Panc1 (cell line): Measurements from ENCODE around the gene TAOK3. TPM values are rescaled to one million over a fixed set of nuclear protein-coding genes. Genes with fewer than 3 reads are reported as not detected.

Experiments used
- ATAC-seq: fragments of 200-7000 bp; cut with Tn5 transposase; 2 replicates; pipeline ENCODE4 v1.9.1; 2020; ENCODE audit warnings: mild to moderate bottlenecking, moderate library complexity
- BruUV-seq: library from RNA; stranded (reverse); fragments of 400-500 nt; replicated peaks from 2 replicates; lab custom pipeline; 2021; lab: Mats Ljungman, UMichigan
- CTCF ChIA-PET: fragments of 300-600 bp; sonication (Branson Sonifier 250); formaldehyde crosslinking; loops from one replicate; lab custom pipeline; 2022; ENCODE audit warnings: antibody characterized with exemption; lab: Charles Lee
- POLR2A ChIA-PET: fragments of 300-600 bp; sonication (Branson Sonifier 250); formaldehyde crosslinking; loops from one replicate; lab custom pipeline; 2022; ENCODE audit warnings: antibody characterized with exemption; lab: Charles Lee
- DNase-seq: peaks from one replicate; pipeline ENCODE4 v3.0.0-alpha.2; 2010; ENCODE audit warnings: low read depth, low spot score
- H3K27ac ChIP-seq: 2 replicates; pipeline ENCODE4 v1.5.1; 2011; ENCODE audit warnings: mild to moderate bottlenecking, low read length, inconsistent platforms
- H3K27me3 ChIP-seq: fragments of 200-500 bp; sonication (Bioruptor generic); 2 replicates; pipeline ENCODE4 v1.6.0; 2014; ENCODE audit warnings: low read length, inconsistent platforms; ENCODE audit not compliant: control insufficient read depth, insufficient read depth
- H3K36me3 ChIP-seq: fragments of 200-500 bp; sonication (Bioruptor generic); 2 replicates; pipeline ENCODE4 v1.5.1; 2014; ENCODE audit warnings: inconsistent platforms, mild to moderate bottlenecking, low read length, moderate library complexity; ENCODE audit not compliant: control insufficient read depth, insufficient read depth
- H3K4me1 ChIP-seq: 2 replicates; pipeline ENCODE4 v1.5.1; 2011; ENCODE audit warnings: inconsistent platforms, mild to moderate bottlenecking, low read length, moderate library complexity; ENCODE audit not compliant: control insufficient read depth, insufficient read depth
- H3K4me3 ChIP-seq, 2 experiments: 2 replicates each; pipeline ENCODE4 v1.5.1; 2011 to 2012; ENCODE audit warnings: low read depth in 2 of 2, low read length in 2 of 2, mild to moderate bottlenecking in 2 of 2, inconsistent platforms in 1 of 2, moderate library complexity in 1 of 2
- H3K9me3 ChIP-seq: fragments of 200-500 bp; sonication (Bioruptor generic); 2 replicates; pipeline ENCODE4 v1.5.1; 2014; ENCODE audit warnings: low read depth, mild to moderate bottlenecking, inconsistent platforms, low read length, moderate library complexity; ENCODE audit not compliant: control insufficient read depth, insufficient read depth
- POLR2AphosphoS5 ChIP-seq: IDR thresholded peaks from 2 replicates; pipeline ENCODE4 v1.6.1; 2012; ENCODE audit warnings: mild to moderate bottlenecking, low read depth, low read length, moderate library complexity
- SIN3A ChIP-seq: IDR thresholded peaks from 2 replicates; pipeline ENCODE4 v1.6.1; 2012; ENCODE audit warnings: low read depth, mild to moderate bottlenecking, low read length, moderate library complexity, borderline replicate concordance; ENCODE audit not compliant: insufficient read depth
- TCF7L2 ChIP-seq: IDR thresholded peaks from 2 replicates; pipeline ENCODE4 v1.6.1; 2011; ENCODE audit warnings: mild to moderate bottlenecking, low read depth, low read length, inconsistent platforms
- in situ Hi-C: cut with HindIII; loops from 2 replicates; pipeline ENCODE4 v1.10.0; 2016; ENCODE audit warnings: low sequenced_read_pairs, low pct_unique_long_range_greater_than_20kb
- intact Hi-C: fragments of 100-400 bp; cut with micrococcal nuclease; formaldehyde crosslinking; loops from one replicate; pipeline ENCODE4 v1.10.0; 2022; ENCODE audit not compliant: unreplicated experiment
- total RNA-seq: library from RNA; stranded (reverse); gene quantifications from one replicate; pipeline ENCODE4 v1.2.1, GENCODE V29; 2021; ENCODE audit not compliant: unreplicated experiment
- TF ChIP-seq, protein P1 (sequence below), 2 experiments: IDR thresholded peaks; 2 replicates each; pipeline ENCODE4 v1.6.1; 2011 to 2012; ENCODE audit warnings: low read depth in 2 of 2, control low read depth in 1 of 2, low read length in 1 of 2, mild to moderate bottlenecking in 1 of 2, moderate library complexity in 1 of 2; ENCODE audit not compliant: insufficient read depth in 1 of 2
- TF ChIP-seq, protein P2 (sequence below): fragments of 450-650 bp; IDR thresholded peaks from 2 replicates; pipeline ENCODE4 v1.5.1; 2017; ENCODE audit warnings: mild to moderate bottlenecking

The TAOK3 gene
- total RNA-seq, 1 experiment from 2014 or later, result 30.5 TPM

DNA sequence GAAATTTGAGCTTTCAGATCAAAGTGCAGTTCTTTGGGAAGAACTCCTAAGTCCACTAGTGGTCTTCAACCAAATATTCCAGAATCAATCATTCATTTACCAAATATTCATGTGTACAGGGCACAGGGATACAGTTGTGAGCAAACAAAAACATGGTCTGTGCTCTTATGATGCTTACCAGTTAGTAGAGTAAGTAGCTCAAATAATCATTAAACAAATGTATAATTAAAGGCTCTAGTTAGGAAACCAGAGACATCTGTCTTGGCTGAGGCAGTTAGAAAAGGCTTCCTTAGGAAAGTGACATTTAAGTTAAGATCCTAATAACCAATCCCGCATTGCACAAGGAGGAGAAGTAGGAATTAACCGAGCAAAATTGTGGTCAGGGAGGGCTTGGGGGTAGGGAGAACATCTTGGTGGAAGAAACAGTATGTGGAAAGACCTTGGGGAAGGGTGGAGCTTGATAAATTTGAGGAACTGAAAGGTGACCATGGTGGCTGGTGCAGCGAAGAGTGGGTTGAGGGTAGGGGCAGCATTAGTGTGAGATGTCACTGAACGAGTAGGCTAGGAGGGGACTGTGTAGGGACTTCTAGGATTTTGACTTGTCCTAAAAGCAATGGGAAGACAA lies 196.8 kb downstream of the TAOK3 start:
- ChIA-PET CTCF (no interaction called here), POLR2A (no interaction called here)
- in situ Hi-C loops (no loop called here), intact Hi-C loops (no loop called here)
- Histone ChIP-seq H3K36me3 (peaks cover 12% of the 10 kb centered on the region; the same call in 1 of the 2 replicates), H3K27me3 (no peaks in the 10 kb centered on the region), H3K4me1 (no peaks in the 10 kb centered on the region), H3K4me3 (no peak overlapping the region), H3K27ac (no peak overlapping the region), H3K9me3 (no peaks in the 10 kb centered on the region)
- DNase-seq, result no peak
- no peak for TF ChIP-seq TCF7L2
- TF ChIP-seq, protein P1, sequence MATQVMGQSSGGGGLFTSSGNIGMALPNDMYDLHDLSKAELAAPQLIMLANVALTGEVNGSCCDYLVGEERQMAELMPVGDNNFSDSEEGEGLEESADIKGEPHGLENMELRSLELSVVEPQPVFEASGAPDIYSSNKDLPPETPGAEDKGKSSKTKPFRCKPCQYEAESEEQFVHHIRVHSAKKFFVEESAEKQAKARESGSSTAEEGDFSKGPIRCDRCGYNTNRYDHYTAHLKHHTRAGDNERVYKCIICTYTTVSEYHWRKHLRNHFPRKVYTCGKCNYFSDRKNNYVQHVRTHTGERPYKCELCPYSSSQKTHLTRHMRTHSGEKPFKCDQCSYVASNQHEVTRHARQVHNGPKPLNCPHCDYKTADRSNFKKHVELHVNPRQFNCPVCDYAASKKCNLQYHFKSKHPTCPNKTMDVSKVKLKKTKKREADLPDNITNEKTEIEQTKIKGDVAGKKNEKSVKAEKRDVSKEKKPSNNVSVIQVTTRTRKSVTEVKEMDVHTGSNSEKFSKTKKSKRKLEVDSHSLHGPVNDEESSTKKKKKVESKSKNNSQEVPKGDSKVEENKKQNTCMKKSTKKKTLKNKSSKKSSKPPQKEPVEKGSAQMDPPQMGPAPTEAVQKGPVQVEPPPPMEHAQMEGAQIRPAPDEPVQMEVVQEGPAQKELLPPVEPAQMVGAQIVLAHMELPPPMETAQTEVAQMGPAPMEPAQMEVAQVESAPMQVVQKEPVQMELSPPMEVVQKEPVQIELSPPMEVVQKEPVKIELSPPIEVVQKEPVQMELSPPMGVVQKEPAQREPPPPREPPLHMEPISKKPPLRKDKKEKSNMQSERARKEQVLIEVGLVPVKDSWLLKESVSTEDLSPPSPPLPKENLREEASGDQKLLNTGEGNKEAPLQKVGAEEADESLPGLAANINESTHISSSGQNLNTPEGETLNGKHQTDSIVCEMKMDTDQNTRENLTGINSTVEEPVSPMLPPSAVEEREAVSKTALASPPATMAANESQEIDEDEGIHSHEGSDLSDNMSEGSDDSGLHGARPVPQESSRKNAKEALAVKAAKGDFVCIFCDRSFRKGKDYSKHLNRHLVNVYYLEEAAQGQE (IDR thresholded peaks at IDR 0.05; ENCODE audit: insufficient read depth in 1 of 2, low read depth in 2 of 2, low read length in 1 of 2), result no peak
- no peak for TF ChIP-seq SIN3A
- TF ChIP-seq, protein P2, sequence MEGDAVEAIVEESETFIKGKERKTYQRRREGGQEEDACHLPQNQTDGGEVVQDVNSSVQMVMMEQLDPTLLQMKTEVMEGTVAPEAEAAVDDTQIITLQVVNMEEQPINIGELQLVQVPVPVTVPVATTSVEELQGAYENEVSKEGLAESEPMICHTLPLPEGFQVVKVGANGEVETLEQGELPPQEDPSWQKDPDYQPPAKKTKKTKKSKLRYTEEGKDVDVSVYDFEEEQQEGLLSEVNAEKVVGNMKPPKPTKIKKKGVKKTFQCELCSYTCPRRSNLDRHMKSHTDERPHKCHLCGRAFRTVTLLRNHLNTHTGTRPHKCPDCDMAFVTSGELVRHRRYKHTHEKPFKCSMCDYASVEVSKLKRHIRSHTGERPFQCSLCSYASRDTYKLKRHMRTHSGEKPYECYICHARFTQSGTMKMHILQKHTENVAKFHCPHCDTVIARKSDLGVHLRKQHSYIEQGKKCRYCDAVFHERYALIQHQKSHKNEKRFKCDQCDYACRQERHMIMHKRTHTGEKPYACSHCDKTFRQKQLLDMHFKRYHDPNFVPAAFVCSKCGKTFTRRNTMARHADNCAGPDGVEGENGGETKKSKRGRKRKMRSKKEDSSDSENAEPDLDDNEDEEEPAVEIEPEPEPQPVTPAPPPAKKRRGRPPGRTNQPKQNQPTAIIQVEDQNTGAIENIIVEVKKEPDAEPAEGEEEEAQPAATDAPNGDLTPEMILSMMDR, result no peak
- no peak for TF ChIP-seq POLR2AphosphoS5
- no TSS peak for BruUV-seq
- ATAC-seq, result no peak

GRCh38 chr12:118166946-118167345 lies 205.8 kb downstream of the TAOK3 start:
- ChIA-PET CTCF (interaction anchor here (2.5 kb wide), 1 partner anchor 209 kb away, joined by 12 read pairs; the partner anchor contains the start of gene SUDS3), POLR2A (no interaction called here)
- Histone ChIP-seq H3K4me3 (no peak overlapping the region), H3K4me1 (no peaks in the 10 kb centered on the region), H3K27me3 (no peaks in the 10 kb centered on the region), H3K36me3 (peaks cover 6% of the 10 kb centered on the region; the same call in 1 of the 2 replicates), H3K27ac (no peak overlapping the region), H3K9me3 (no peaks in the 10 kb centered on the region)
- BruUV-seq, result no TSS peak
- ATAC-seq (no peak), DNase-seq (no peak)
- TF ChIP-seq POLR2AphosphoS5 (no peak), SIN3A (no peak), TCF7L2 (no peak)
- TF ChIP-seq, protein P2, result no peak
- TF ChIP-seq, protein P1 (IDR thresholded peaks at IDR 0.05; ENCODE audit: insufficient read depth in 1 of 2, low read depth in 2 of 2, low read length in 1 of 2), result no peak
- intact Hi-C loops, result no loop called here
- in situ Hi-C loops, result no loop called here
